BE2C (cell line): ENCODE data around the gene GAS6.

Experiments used
- DNase-seq: peaks from one replicate; pipeline ENCODE4 v3.0.0-alpha.2; 2020
- H3K27me3 ChIP-seq: fragments of 250-450 bp; sonication (Bioruptor Pico); 2 replicates; pipeline ENCODE4 v1.5.1; 2020; ENCODE audit warnings: mild to moderate bottlenecking
- H3K36me3 ChIP-seq: fragments of 250-450 bp; sonication (Bioruptor Pico); 2 replicates; pipeline ENCODE4 v1.5.1; 2020; ENCODE audit warnings: mild to moderate bottlenecking
- H3K4me1 ChIP-seq: fragments of 250-450 bp; sonication (Bioruptor Pico); 2 replicates; pipeline ENCODE4 v1.5.1; 2020
- H3K4me3 ChIP-seq: 2 replicates; pipeline ENCODE4 v1.5.1; 2011; ENCODE audit warnings: low read depth, low read length
- H3K9me3 ChIP-seq: fragments of 250-450 bp; sonication (Bioruptor Pico); 2 replicates; pipeline ENCODE4 v1.5.1; 2020
- CTCF ChIP-seq: IDR thresholded peaks from 2 replicates; pipeline ENCODE4 v1.5.1; 2012; ENCODE audit warnings: mild to moderate bottlenecking, low read depth, low read length

GAS6 gene

GRCh38 chr13:113814435-113814821 is 49.4 kb downstream of the GAS6 start:
- TF ChIP-seq CTCF = no peak
- Histone ChIP-seq H3K27me3 (no peaks in the 10 kb centered on the region), H3K36me3 (no peaks in the 10 kb centered on the region), H3K9me3 (no peaks in the 10 kb centered on the region), H3K4me3 (no peak overlapping the region), H3K4me1 (peaks cover 5% of the 10 kb centered on the region)
- no peak for DNase-seq

- TF ChIP-seq CTCF = no peak
- no peaks in the 10 kb centered on the region for H3K36me3 ChIP-seq
- peaks cover 3% of the 10 kb centered on the region for H3K4me1 ChIP-seq
- no peak overlapping the region for H3K4me3 ChIP-seq
- no peaks in the 10 kb centered on the region for H3K27me3 ChIP-seq
- H3K9me3 ChIP-seq = no peaks in the 10 kb centered on the region
- DNase-seq = no peak
Measured at GRCh38 chr13:113813749-113814434, 50.0 kb downstream of the GAS6 start.

- TF ChIP-seq CTCF = no peak
- no peaks in the 10 kb centered on the region for H3K36me3 ChIP-seq
- no peak for DNase-seq
- peaks cover 3% of the 10 kb centered on the region for H3K4me1 ChIP-seq
- H3K9me3 ChIP-seq = peaks cover 1% of the 10 kb centered on the region; the same call in 1 of the 2 replicates
- no peak overlapping the region for H3K4me3 ChIP-seq
- H3K27me3 ChIP-seq = no peaks in the 10 kb centered on the region
Measured at GRCh38 chr13:113813070-113813748, 50.7 kb downstream of the GAS6 start.

- peaks cover 6% of the 10 kb centered on the region; the same call in 1 of the 2 replicates for H3K9me3 ChIP-seq
- no peak for TF ChIP-seq CTCF
- no peaks in the 10 kb centered on the region for H3K36me3 ChIP-seq
- no peaks in the 10 kb centered on the region for H3K27me3 ChIP-seq
- H3K4me1 ChIP-seq = peaks cover under 1% of the 10 kb centered on the region
- DNase-seq = no peak
- H3K4me3 ChIP-seq = no peak overlapping the region
Measured at GRCh38 chr13:113812178-113813040, 51.5 kb downstream of the GAS6 start.

- Histone ChIP-seq H3K27me3 (no peaks in the 10 kb centered on the region), H3K9me3 (peaks cover 6% of the 10 kb centered on the region; the same call in 1 of the 2 replicates), H3K4me1 (no peaks in the 10 kb centered on the region), H3K4me3 (no peak overlapping the region), H3K36me3 (no peaks in the 10 kb centered on the region)
- DNase-seq = no peak
- TF ChIP-seq CTCF = no peak
Measured at GRCh38 chr13:113811081-113811928, 52.6 kb downstream of the GAS6 start.
